H9 (cell line): ENCODE measurements around the gene UGT1A8. TPM values are rescaled to one million over a fixed set of nuclear protein-coding genes. Genes with fewer than 3 reads are reported as not detected.

Source experiments
- DNase-seq: peaks from one replicate; pipeline ENCODE4 v3.0.0-alpha.2; 2017
- H2AFZ ChIP-seq: one replicate; pipeline ENCODE4 v1.6.1; 2013; ENCODE audit warnings: mild to moderate bottlenecking, low read length, control low read depth, moderate library complexity
- H2AK5ac ChIP-seq: 2 replicates; pipeline ENCODE4 v1.6.1; 2013; ENCODE audit warnings: low read length, control low read depth, mixed read lengths; ENCODE audit not compliant: insufficient read length
- H2BK120ac ChIP-seq: one replicate; pipeline ENCODE4 v1.6.1; 2013; ENCODE audit warnings: low read depth, mild to moderate bottlenecking, low read length, control low read depth, inconsistent platforms; ENCODE audit not compliant: poor library complexity, severe bottlenecking
- H2BK12ac ChIP-seq: 2 replicates; pipeline ENCODE4 v1.6.1; 2013; ENCODE audit warnings: low read length, control low read depth, mixed read lengths, low read depth; ENCODE audit not compliant: insufficient read length
- H2BK15ac ChIP-seq: 2 replicates; pipeline ENCODE4 v1.6.1; 2013; ENCODE audit warnings: low read depth, low read length, control low read depth
- H2BK20ac ChIP-seq: one replicate; pipeline ENCODE4 v1.6.1; 2013; ENCODE audit warnings: low read depth, mild to moderate bottlenecking, low read length, control low read depth, inconsistent platforms; ENCODE audit not compliant: poor library complexity, severe bottlenecking
- H2BK5ac ChIP-seq: 2 replicates; pipeline ENCODE4 v1.6.1; 2013; ENCODE audit warnings: low read length, control low read depth, mixed read lengths; ENCODE audit not compliant: insufficient read length
- H3K14ac ChIP-seq: 2 replicates; pipeline ENCODE4 v1.6.1; 2013; ENCODE audit warnings: low read length, control low read depth; ENCODE audit not compliant: insufficient read depth
- H3K18ac ChIP-seq: 2 replicates; pipeline ENCODE4 v1.6.1; 2013; ENCODE audit warnings: low read depth, mild to moderate bottlenecking, mixed read lengths, low read length, control low read depth; ENCODE audit not compliant: insufficient read length
- H3K23ac ChIP-seq: 2 replicates; pipeline ENCODE4 v1.6.1; 2013; ENCODE audit warnings: low read length, control low read depth, mixed read lengths, low read depth; ENCODE audit not compliant: insufficient read length
- H3K23me2 ChIP-seq: 2 replicates; pipeline ENCODE4 v1.6.1; 2013; ENCODE audit warnings: low read depth, mild to moderate bottlenecking, mixed read lengths, low read length, control low read depth; ENCODE audit not compliant: insufficient read length, poor library complexity, severe bottlenecking
- H3K27ac ChIP-seq: 2 replicates; pipeline ENCODE4 v1.5.1; 2013; ENCODE audit warnings: low read length, control low read depth, mixed read lengths, low read depth; ENCODE audit not compliant: insufficient read length
- H3K27me3 ChIP-seq: 2 replicates; pipeline ENCODE4 v1.6.1; 2013; ENCODE audit warnings: low read length, control low read depth, inconsistent platforms; ENCODE audit not compliant: insufficient read depth
- H3K4ac ChIP-seq: 2 replicates; pipeline ENCODE4 v1.6.1; 2013; ENCODE audit warnings: low read depth, mild to moderate bottlenecking, control low read depth, inconsistent platforms, low read length, moderate library complexity
- H3K4me1 ChIP-seq: 2 replicates; pipeline ENCODE4 v1.6.1; 2013; ENCODE audit warnings: low read length, control low read depth, inconsistent platforms; ENCODE audit not compliant: insufficient read depth
- H3K4me2 ChIP-seq: 2 replicates; pipeline ENCODE4 v1.6.1; 2013; ENCODE audit warnings: low read length, control low read depth, mixed read lengths; ENCODE audit not compliant: insufficient read length, insufficient read depth
- H3K56ac ChIP-seq: 2 replicates; pipeline ENCODE4 v1.6.1; 2013; ENCODE audit warnings: low read depth, mild to moderate bottlenecking, mixed read lengths, low read length, control low read depth; ENCODE audit not compliant: insufficient read length
- H3K79me1 ChIP-seq: 2 replicates; pipeline ENCODE4 v1.6.1; 2013; ENCODE audit warnings: low read depth, mild to moderate bottlenecking, moderate library complexity, low read length, control low read depth, inconsistent platforms; ENCODE audit not compliant: insufficient read depth, poor library complexity, severe bottlenecking
- H3K79me2 ChIP-seq: 2 replicates; pipeline ENCODE4 v1.6.1; 2013; ENCODE audit warnings: low read length, control low read depth, inconsistent platforms; ENCODE audit not compliant: insufficient read depth
- H3K9ac ChIP-seq: 2 replicates; pipeline ENCODE4 v1.6.1; 2013; ENCODE audit warnings: low read length, control low read depth, mixed read lengths; ENCODE audit not compliant: insufficient read length; ENCODE audit errors: extremely low read depth
- H3K9me3 ChIP-seq: one replicate; pipeline ENCODE4 v1.6.1; 2013; ENCODE audit warnings: low read depth, low read length, inconsistent platforms; ENCODE audit not compliant: control insufficient read depth
- H3T11ph ChIP-seq: one replicate; pipeline ENCODE4 v1.6.1; 2013; ENCODE audit warnings: mild to moderate bottlenecking, low read length, control low read depth, inconsistent platforms
- H4K20me1 ChIP-seq: one replicate; pipeline ENCODE4 v1.6.1; 2013; ENCODE audit not compliant: control insufficient read depth, insufficient read length, insufficient read depth
- H4K5ac ChIP-seq: 2 replicates; pipeline ENCODE4 v1.6.1; 2013; ENCODE audit warnings: low read depth, mild to moderate bottlenecking, mixed read lengths, low read length, control low read depth; ENCODE audit not compliant: insufficient read length
- H4K8ac ChIP-seq: replicated peaks from 2 replicates; pipeline ENCODE4 v1.6.1; 2013; ENCODE audit warnings: low read length, control low read depth, mixed read lengths, low read depth; ENCODE audit not compliant: insufficient read length
- H4K91ac ChIP-seq: 2 replicates; pipeline ENCODE4 v1.6.1; 2013; ENCODE audit warnings: low read depth, mild to moderate bottlenecking, moderate library complexity, mixed read lengths, low read length, control low read depth; ENCODE audit not compliant: insufficient read length
- H3K27ac Mint-ChIP-seq, 3 experiments: 2 replicates in 2 of 3; 3 replicates in 1 of 3; pipeline ENCODE4 v1.8.0; 2020 to 2021; ENCODE audit warnings: mixed read lengths in 3 of 3, mild to moderate bottlenecking in 1 of 3, moderate library complexity in 1 of 3
- H3K27me3 Mint-ChIP-seq: 2 replicates; pipeline ENCODE4 v1.8.0; 2021; ENCODE audit warnings: low read depth, mild to moderate bottlenecking, moderate library complexity, mixed read lengths
- H3K36me3 Mint-ChIP-seq, 3 experiments: 2 replicates in 2 of 3; 3 replicates in 1 of 3; pipeline ENCODE4 v1.8.0; 2020 to 2021; ENCODE audit warnings: low read depth in 3 of 3, mixed read lengths in 3 of 3; ENCODE audit not compliant: insufficient read depth in 1 of 3
- H3K4me1 Mint-ChIP-seq, 2 experiments: 2 replicates each; pipeline ENCODE4 v1.8.0; 2020; ENCODE audit warnings: mixed read lengths in 2 of 2
- H3K4me3 Mint-ChIP-seq, 2 experiments: 2 replicates in 1 of 2; 3 replicates in 1 of 2; pipeline ENCODE4 v1.8.0; 2020 to 2021; ENCODE audit warnings: mild to moderate bottlenecking in 2 of 2, mixed read lengths in 2 of 2, moderate library complexity in 1 of 2
- H3K9me3 Mint-ChIP-seq, 2 experiments: 2 replicates in 1 of 2; 3 replicates in 1 of 2; pipeline ENCODE4 v1.8.0; 2020; ENCODE audit warnings: mild to moderate bottlenecking in 2 of 2, mixed read lengths in 2 of 2, moderate library complexity in 1 of 2
- total RNA-seq: library from RNA; stranded (reverse); gene quantifications from 2 replicates; pipeline ENCODE4 v1.2.1, GENCODE V29; 2021
- TF ChIP-seq, protein P1 (sequence below): fragments of 200-600 bp; sonication (generic); conservative IDR thresholded peaks from 3 replicates; pipeline ENCODE4 v1.8.0; 2021; ENCODE audit warnings: antibody characterized with exemption, mild to moderate bottlenecking

The UGT1A8 gene
- total RNA-seq, 1 experiment from 2014 or later, result not detected

DNA sequence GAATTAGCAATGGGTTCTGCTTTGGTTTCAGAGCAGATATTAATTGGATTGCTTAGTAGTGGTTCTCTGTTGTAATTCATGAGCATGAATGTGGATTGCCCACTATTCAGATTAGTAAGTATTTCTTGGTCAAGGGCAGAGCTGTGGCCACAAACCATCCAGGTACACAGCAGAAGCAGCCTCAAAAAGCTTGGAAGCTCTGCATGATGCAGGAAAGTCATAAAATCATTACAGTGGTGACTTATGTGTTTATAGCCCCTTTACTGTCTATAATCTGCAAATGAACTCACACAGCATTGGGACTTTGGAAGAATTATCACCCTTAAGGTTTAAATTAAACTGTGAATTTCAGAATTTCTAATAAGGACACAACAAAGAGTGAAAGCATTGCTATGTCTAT, 140.7 kb downstream of the UGT1A8 start:
- Histone ChIP-seq H4K8ac (no peak overlapping the region), H3K23me2 (no peaks in the 10 kb centered on the region), H3K14ac (no peak overlapping the region), H3K23ac (no peak overlapping the region), H2BK20ac (no peak overlapping the region), H4K5ac (no peak overlapping the region), H2BK12ac (no peak overlapping the region), H3K79me1 (no peaks in the 10 kb centered on the region), H2BK120ac (no peak overlapping the region), H4K20me1 (no peaks in the 10 kb centered on the region), H3K9ac (no peak overlapping the region), H2BK15ac (no peak overlapping the region), H3K27ac (no peak overlapping the region), H3K4me1 (no peaks in the 10 kb centered on the region), H2AFZ (no peak overlapping the region), H3K4me2 (no peak overlapping the region), H4K91ac (no peak overlapping the region), H3K79me2 (no peaks in the 10 kb centered on the region), H3K18ac (no peak overlapping the region), H3T11ph (no peak overlapping the region), H2AK5ac (no peak overlapping the region), H3K9me3 (no peaks in the 10 kb centered on the region), H3K27me3 (no peaks in the 10 kb centered on the region), H3K4ac (no peak overlapping the region), H3K56ac (no peak overlapping the region), H2BK5ac (no peak overlapping the region)
- H3K27ac Mint-ChIP-seq, result no peak overlapping the region
- peaks cover 0 to 1% of the 10 kb centered on the region in 2 experiments; a peak in 3 of 4 replicates for H3K4me1 Mint-ChIP-seq
- TF ChIP-seq, protein P1, sequence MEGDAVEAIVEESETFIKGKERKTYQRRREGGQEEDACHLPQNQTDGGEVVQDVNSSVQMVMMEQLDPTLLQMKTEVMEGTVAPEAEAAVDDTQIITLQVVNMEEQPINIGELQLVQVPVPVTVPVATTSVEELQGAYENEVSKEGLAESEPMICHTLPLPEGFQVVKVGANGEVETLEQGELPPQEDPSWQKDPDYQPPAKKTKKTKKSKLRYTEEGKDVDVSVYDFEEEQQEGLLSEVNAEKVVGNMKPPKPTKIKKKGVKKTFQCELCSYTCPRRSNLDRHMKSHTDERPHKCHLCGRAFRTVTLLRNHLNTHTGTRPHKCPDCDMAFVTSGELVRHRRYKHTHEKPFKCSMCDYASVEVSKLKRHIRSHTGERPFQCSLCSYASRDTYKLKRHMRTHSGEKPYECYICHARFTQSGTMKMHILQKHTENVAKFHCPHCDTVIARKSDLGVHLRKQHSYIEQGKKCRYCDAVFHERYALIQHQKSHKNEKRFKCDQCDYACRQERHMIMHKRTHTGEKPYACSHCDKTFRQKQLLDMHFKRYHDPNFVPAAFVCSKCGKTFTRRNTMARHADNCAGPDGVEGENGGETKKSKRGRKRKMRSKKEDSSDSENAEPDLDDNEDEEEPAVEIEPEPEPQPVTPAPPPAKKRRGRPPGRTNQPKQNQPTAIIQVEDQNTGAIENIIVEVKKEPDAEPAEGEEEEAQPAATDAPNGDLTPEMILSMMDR, result no peak
- peaks cover 5% of the 10 kb centered on the region for H3K27me3 Mint-ChIP-seq
- H3K9me3 Mint-ChIP-seq, result peaks cover 2 to 3% of the 10 kb centered on the region in 2 experiments; a peak in 4 of 5 replicates
- H3K36me3 Mint-ChIP-seq, result no peaks in the 10 kb centered on the region
- no peak for DNase-seq
- H3K4me3 Mint-ChIP-seq, result no peak overlapping the region
